Stimulated activated naive CD8-positive, alpha-beta T cell treated with anti-CD3 and anti-CD28 coated beads, Interleukin-15, Interleukin-2, amounts not matched to agents 100 U/mL and 50 U/mL, for 24 hours (primary cell): Measurements from ENCODE around the gene SLC39A5.
"Not testable (repeated sequence)": the region's sequence is repeated elsewhere in the genome, so short reads cannot be mapped to it uniquely, and the experiment has no call there.

Experiments used
- ATAC-seq: fragments of 150-1000 bp; cut with Tn5 transposase; one replicate; pipeline ENCODE4 v1.10.0; 2021
- DNase-seq: peaks from one replicate; pipeline ENCODE4 v3.0.0; 2021

Gene SLC39A5

GRCh38 chr12:56278905-56279304 is 49.1 kb downstream of the SLC39A5 start:
- no peak for DNase-seq
- no peak for ATAC-seq

DNA sequence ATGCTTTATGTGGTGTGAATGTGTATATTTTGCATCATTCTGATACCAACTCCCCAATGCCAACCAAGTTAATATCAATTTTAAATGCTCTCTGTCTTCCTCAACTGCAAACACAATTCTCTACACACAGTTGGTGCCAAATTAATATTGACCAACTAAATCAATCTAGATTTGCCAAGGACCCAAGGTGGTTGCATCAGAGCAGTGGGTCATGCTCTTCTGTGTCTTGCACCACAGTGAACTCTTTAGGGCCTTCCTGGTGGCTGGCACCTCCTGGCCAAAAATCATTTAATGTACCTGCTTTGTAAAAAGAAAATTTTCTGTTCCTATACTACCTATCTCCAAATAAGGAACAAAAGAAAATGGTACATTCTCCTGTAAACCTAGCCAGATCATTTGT is 51.0 kb downstream of the SLC39A5 start:
- DNase-seq, result no peak
- no peak for ATAC-seq

DNA sequence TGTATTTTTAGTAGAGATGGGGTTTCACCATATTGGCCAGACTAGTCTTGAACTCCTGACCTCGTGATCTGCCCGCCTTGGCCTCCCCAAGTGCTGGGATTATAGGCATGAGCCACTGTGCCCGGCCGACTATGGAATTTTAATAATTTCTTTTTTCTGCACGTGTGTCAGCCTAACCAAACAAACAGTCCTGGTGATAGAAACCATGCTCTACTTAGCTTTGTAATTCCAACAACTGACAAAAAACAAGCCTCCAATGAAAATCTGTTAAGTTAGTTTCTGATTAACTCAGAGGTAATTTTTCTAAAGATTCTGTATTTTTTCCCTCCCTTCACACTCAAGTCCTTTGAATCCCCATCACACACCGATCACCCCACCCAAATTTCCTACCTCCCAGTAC is 52.2 kb downstream of the SLC39A5 start:
- ATAC-seq (no peak), DNase-seq (no peak)

- ATAC-seq (no peak), DNase-seq (no peak)
Observed at GRCh38 chr12:56282579-56282978, 52.7 kb downstream of the SLC39A5 start.

DNA sequence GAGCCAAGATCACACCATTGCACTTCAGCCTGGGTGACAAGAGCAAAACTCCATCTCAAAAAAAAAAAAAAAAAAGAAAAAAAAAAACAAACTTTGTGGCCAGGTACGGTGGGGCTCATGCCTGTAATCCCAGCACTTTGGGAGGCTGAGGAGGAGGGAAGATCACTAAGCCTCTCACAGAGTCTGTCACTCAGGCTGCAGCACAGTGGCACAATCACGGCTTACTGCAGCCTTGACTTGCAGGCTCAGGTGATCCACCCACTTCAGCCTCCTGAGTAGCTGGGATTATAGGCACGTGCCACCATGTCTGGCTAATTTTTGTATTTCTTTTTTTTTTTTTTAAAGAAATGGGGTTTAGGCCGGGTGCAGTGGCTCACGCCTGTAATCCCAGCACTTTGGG is 54.4 kb downstream of the SLC39A5 start:
- DNase-seq, ATAC-seq: not testable (repeated sequence)

DNA sequence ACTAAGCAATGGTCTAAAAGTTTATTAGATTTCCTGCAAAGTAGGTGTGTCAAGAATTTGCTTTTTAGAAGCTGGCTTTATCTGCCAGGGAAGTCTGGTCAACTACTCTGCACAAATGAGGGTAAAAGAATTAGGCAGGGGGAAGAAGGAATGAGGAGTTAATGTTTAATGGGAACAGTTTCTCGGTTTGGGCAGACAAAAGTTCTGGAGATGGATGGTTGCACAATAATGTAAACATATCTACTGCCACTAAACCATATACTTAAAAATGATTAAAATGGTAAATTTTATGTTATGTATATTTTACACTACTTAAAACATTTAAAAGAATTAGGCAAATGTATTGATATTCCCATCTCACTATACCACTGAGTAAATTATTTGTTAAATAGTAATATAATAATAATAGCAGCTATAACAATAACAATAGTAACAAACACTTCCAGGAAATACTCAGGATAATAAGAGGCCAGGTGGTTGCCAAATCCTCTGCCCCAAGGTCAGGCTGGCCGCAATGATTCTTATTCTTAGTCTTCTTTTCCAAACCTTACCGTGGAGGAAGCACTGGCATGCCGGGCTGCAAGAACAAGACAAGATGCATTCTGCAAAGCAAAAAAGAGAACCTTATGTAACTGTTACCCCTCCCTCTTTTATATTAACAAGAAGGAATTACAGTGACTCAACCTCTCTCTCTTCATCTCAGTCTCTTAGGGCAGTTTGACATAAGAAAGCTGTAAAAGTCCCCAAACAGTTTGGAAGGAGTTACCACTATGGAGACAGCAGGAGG is 56.4 kb downstream of the SLC39A5 start:
- no peak for ATAC-seq
- no peak for DNase-seq
